Measurements from ENCODE around the gene ARHGEF18.

The ARHGEF18 gene

DNA sequence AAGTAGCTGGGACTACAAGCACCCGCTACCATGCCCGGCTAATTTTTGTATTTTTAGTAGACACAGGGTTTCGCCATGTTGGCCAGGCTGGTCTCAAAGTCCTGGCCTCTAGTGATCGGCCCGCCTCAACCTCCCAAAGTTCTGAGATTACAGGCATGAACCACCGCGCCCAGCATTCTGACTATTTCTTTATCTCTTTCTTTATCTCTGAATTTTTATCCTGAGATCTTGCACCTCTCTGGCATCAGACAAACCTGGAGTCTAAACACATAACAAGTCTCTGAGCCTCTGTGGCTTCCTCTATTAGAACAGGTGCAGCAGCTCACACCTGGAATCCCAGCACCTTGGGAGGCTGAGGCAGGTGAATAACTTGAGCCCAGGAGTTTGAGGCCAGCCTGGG is 28.5 kb downstream of the ARHGEF18 start:
- no peak overlapping the region for H3K27ac ChIP-seq
- TF ChIP-seq, protein P1, sequence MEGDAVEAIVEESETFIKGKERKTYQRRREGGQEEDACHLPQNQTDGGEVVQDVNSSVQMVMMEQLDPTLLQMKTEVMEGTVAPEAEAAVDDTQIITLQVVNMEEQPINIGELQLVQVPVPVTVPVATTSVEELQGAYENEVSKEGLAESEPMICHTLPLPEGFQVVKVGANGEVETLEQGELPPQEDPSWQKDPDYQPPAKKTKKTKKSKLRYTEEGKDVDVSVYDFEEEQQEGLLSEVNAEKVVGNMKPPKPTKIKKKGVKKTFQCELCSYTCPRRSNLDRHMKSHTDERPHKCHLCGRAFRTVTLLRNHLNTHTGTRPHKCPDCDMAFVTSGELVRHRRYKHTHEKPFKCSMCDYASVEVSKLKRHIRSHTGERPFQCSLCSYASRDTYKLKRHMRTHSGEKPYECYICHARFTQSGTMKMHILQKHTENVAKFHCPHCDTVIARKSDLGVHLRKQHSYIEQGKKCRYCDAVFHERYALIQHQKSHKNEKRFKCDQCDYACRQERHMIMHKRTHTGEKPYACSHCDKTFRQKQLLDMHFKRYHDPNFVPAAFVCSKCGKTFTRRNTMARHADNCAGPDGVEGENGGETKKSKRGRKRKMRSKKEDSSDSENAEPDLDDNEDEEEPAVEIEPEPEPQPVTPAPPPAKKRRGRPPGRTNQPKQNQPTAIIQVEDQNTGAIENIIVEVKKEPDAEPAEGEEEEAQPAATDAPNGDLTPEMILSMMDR (conservative IDR thresholded peaks at IDR 0.05): no peak

DNA sequence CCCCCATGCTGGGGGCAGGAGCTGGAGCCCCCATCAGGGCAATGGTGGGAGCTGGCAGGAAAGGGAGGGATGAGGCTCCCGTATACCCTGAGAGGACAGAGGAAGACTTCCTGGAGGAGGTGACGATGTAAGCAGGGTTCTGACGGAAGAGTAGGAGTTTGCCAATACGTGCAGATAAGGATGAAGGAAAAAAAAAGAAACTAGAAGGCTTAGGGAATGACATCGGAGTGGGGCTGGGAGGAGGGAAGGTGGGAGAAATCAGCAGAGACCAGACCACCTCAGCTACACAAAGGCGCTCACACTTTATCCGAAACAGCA is 32.3 kb downstream of the ARHGEF18 start:
- TF ChIP-seq, protein P1 (conservative IDR thresholded peaks at IDR 0.05): no peak
- no peak overlapping the region for H3K27ac ChIP-seq

DNA sequence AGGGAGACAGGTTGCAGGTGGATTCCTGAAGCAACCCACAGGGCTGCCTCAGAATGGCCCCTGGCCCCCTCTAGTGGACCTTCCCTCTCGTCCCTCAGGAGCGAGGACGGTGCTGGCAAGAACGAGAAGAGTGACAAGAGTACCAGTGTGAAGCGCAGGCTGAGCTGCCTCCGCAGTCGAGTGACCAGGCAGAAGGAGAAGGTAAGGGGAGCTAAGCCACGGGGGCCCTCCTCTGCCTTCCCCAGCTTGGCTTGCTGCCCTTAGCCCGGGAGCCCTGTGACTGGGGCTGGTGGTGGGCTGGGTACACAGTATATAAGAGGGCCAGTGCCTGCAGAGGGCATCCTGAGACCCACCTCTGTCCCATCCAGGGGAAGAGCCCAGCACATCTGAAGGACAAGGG is 34.0 kb downstream of the ARHGEF18 start:
- no peak overlapping the region for H3K27ac ChIP-seq
- TF ChIP-seq, protein P1 (conservative IDR thresholded peaks at IDR 0.05): no peak

DNA sequence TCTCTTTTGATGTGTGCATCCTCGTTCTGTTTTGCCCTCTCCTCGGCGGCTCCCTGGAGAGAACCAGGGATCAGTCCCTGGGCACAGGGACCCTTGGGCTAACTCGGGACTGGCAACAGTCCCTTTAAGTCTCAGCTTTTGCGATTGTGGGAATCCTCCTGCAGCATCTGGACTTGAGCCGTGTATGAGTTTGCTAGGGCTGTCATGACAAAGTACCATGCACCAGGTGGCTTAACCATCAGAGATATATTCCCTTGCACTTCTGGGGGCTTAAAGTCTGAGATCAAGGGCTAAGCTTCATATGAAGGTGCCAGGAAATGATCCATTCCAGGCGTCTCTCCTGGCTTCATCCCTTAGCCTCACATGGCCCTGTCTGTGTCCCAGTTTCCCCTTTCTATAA is 34.5 kb downstream of the ARHGEF18 start:
- no peak overlapping the region for H3K27ac ChIP-seq
- TF ChIP-seq, protein P1 (conservative IDR thresholded peaks at IDR 0.05): no peak

DNA sequence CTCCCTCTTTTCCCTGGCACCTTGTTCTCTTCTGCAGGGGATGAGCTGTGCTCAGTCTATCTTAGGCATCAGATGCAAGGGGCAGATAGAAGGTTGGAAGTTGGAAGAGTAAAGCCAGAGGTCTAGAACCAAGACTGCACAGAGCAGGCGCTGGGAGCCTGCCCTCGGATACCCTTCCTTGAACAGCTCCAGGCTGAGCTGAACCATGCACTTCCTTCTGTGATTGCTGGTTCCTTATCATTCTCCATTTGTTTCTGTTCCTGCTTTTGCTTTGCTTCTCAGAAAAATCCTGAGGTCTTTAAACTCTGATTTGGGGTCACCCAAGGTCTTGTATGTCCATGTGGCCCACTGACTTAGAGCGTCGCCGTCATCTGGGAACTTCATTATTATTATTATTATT is 36.3 kb downstream of the ARHGEF18 start:
- no peak overlapping the region for H3K27ac ChIP-seq
- TF ChIP-seq, protein P1 (conservative IDR thresholded peaks at IDR 0.05): no peak

DNA sequence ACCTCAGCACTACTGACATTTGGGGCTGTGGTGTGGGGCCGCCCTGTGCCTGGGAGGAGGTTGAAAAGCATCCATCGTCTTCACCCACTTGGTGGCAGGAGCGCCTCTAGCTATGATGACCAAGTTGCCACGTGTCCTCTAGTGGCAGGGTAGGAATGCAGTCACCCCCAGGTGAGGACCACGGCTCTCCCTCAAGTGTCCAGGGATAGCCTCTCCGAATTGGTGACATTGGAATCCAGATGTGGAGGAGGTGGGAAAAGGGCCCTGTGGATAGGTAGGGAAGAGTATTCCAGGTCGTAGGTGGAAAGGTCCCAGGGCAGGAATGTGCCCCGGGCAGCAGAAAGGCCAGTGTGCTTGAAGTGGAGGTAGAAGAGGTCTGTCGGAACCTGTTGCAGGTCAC is 37.6 kb downstream of the ARHGEF18 start:
- H3K27ac ChIP-seq: no peak overlapping the region
- TF ChIP-seq, protein P1 (conservative IDR thresholded peaks at IDR 0.05): peak; percentile 31; the same call in 1 of the 2 replicates

DNA sequence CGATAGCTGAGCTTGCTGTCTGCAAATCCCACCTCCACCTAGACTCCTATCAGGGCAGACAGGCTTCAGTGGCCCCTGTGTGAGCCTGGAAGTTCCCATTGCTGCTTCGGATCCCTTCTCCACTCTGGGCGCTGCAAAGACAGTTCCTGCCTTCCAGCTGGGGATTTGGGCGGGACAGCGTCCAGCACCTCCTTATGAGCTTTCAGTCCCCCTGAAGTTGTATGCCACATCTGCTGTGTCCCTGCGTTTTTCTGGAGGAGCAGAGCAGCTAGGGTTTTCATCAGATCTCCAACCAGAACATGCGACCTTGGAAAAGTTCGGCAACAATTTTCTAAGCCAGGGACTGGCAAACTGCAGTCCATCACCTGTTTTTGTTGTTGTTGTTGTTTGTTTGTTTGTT is 38.0 kb downstream of the ARHGEF18 start:
- TF ChIP-seq, protein P1 (conservative IDR thresholded peaks at IDR 0.05): no peak
- no peak overlapping the region for H3K27ac ChIP-seq

DNA sequence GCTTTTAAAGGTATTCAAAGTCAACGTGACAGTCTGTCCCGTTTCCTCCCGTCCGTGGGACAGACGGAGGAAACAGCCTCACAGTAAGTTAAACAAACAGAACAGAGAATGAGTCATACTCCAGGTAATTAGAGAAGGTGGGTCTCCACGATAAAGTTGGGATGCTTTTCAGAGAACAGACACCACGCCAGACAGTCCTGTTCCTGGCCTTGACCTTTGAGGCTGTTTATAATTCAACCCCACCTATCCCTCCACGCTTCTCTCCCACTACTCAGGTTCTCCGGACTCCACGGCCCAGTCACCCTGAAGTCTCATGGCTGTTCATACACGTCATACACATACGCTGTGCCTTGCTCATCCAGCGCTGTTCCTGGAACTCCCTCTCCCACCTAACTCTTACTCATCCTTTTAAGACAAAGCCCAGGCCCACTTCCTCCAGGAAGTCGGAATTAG is 42.5 kb downstream of the ARHGEF18 start:
- TF ChIP-seq, protein P1 (conservative IDR thresholded peaks at IDR 0.05): no peak
- H3K27ac ChIP-seq: no peak overlapping the region
